H9 (cell line): ENCODE measurements around the gene AKAP17A. TPM values are rescaled to one million over a fixed set of nuclear protein-coding genes. Genes with fewer than 3 reads are reported as not detected.

Source experiments
- DNase-seq: peaks from one replicate; pipeline ENCODE4 v3.0.0-alpha.2; 2017
- H2AFZ ChIP-seq: one replicate; pipeline ENCODE4 v1.6.1; 2013; ENCODE audit warnings: mild to moderate bottlenecking, low read length, control low read depth, moderate library complexity
- H2AK5ac ChIP-seq: 2 replicates; pipeline ENCODE4 v1.6.1; 2013; ENCODE audit warnings: low read length, control low read depth, mixed read lengths; ENCODE audit not compliant: insufficient read length
- H2BK120ac ChIP-seq: one replicate; pipeline ENCODE4 v1.6.1; 2013; ENCODE audit warnings: low read depth, mild to moderate bottlenecking, low read length, control low read depth, inconsistent platforms; ENCODE audit not compliant: poor library complexity, severe bottlenecking
- H2BK12ac ChIP-seq: 2 replicates; pipeline ENCODE4 v1.6.1; 2013; ENCODE audit warnings: low read length, control low read depth, mixed read lengths, low read depth; ENCODE audit not compliant: insufficient read length
- H2BK15ac ChIP-seq: 2 replicates; pipeline ENCODE4 v1.6.1; 2013; ENCODE audit warnings: low read depth, low read length, control low read depth
- H2BK20ac ChIP-seq: one replicate; pipeline ENCODE4 v1.6.1; 2013; ENCODE audit warnings: low read depth, mild to moderate bottlenecking, low read length, control low read depth, inconsistent platforms; ENCODE audit not compliant: poor library complexity, severe bottlenecking
- H2BK5ac ChIP-seq: 2 replicates; pipeline ENCODE4 v1.6.1; 2013; ENCODE audit warnings: low read length, control low read depth, mixed read lengths; ENCODE audit not compliant: insufficient read length
- H3K14ac ChIP-seq: 2 replicates; pipeline ENCODE4 v1.6.1; 2013; ENCODE audit warnings: low read length, control low read depth; ENCODE audit not compliant: insufficient read depth
- H3K18ac ChIP-seq: 2 replicates; pipeline ENCODE4 v1.6.1; 2013; ENCODE audit warnings: low read depth, mild to moderate bottlenecking, mixed read lengths, low read length, control low read depth; ENCODE audit not compliant: insufficient read length
- H3K23ac ChIP-seq: 2 replicates; pipeline ENCODE4 v1.6.1; 2013; ENCODE audit warnings: low read length, control low read depth, mixed read lengths, low read depth; ENCODE audit not compliant: insufficient read length
- H3K23me2 ChIP-seq: 2 replicates; pipeline ENCODE4 v1.6.1; 2013; ENCODE audit warnings: low read depth, mild to moderate bottlenecking, mixed read lengths, low read length, control low read depth; ENCODE audit not compliant: insufficient read length, poor library complexity, severe bottlenecking
- H3K27ac ChIP-seq: 2 replicates; pipeline ENCODE4 v1.5.1; 2013; ENCODE audit warnings: low read length, control low read depth, mixed read lengths, low read depth; ENCODE audit not compliant: insufficient read length
- H3K27me3 ChIP-seq: 2 replicates; pipeline ENCODE4 v1.6.1; 2013; ENCODE audit warnings: low read length, control low read depth, inconsistent platforms; ENCODE audit not compliant: insufficient read depth
- H3K4ac ChIP-seq: 2 replicates; pipeline ENCODE4 v1.6.1; 2013; ENCODE audit warnings: low read depth, mild to moderate bottlenecking, control low read depth, inconsistent platforms, low read length, moderate library complexity
- H3K4me1 ChIP-seq: 2 replicates; pipeline ENCODE4 v1.6.1; 2013; ENCODE audit warnings: low read length, control low read depth, inconsistent platforms; ENCODE audit not compliant: insufficient read depth
- H3K4me2 ChIP-seq: 2 replicates; pipeline ENCODE4 v1.6.1; 2013; ENCODE audit warnings: low read length, control low read depth, mixed read lengths; ENCODE audit not compliant: insufficient read length, insufficient read depth
- H3K56ac ChIP-seq: 2 replicates; pipeline ENCODE4 v1.6.1; 2013; ENCODE audit warnings: low read depth, mild to moderate bottlenecking, mixed read lengths, low read length, control low read depth; ENCODE audit not compliant: insufficient read length
- H3K79me1 ChIP-seq: 2 replicates; pipeline ENCODE4 v1.6.1; 2013; ENCODE audit warnings: low read depth, mild to moderate bottlenecking, moderate library complexity, low read length, control low read depth, inconsistent platforms; ENCODE audit not compliant: insufficient read depth, poor library complexity, severe bottlenecking
- H3K79me2 ChIP-seq: 2 replicates; pipeline ENCODE4 v1.6.1; 2013; ENCODE audit warnings: low read length, control low read depth, inconsistent platforms; ENCODE audit not compliant: insufficient read depth
- H3K9ac ChIP-seq: 2 replicates; pipeline ENCODE4 v1.6.1; 2013; ENCODE audit warnings: low read length, control low read depth, mixed read lengths; ENCODE audit not compliant: insufficient read length; ENCODE audit errors: extremely low read depth
- H3K9me3 ChIP-seq: one replicate; pipeline ENCODE4 v1.6.1; 2013; ENCODE audit warnings: low read depth, low read length, inconsistent platforms; ENCODE audit not compliant: control insufficient read depth
- H3T11ph ChIP-seq: one replicate; pipeline ENCODE4 v1.6.1; 2013; ENCODE audit warnings: mild to moderate bottlenecking, low read length, control low read depth, inconsistent platforms
- H4K20me1 ChIP-seq: one replicate; pipeline ENCODE4 v1.6.1; 2013; ENCODE audit not compliant: control insufficient read depth, insufficient read length, insufficient read depth
- H4K5ac ChIP-seq: 2 replicates; pipeline ENCODE4 v1.6.1; 2013; ENCODE audit warnings: low read depth, mild to moderate bottlenecking, mixed read lengths, low read length, control low read depth; ENCODE audit not compliant: insufficient read length
- H4K8ac ChIP-seq: replicated peaks from 2 replicates; pipeline ENCODE4 v1.6.1; 2013; ENCODE audit warnings: low read length, control low read depth, mixed read lengths, low read depth; ENCODE audit not compliant: insufficient read length
- H4K91ac ChIP-seq: 2 replicates; pipeline ENCODE4 v1.6.1; 2013; ENCODE audit warnings: low read depth, mild to moderate bottlenecking, moderate library complexity, mixed read lengths, low read length, control low read depth; ENCODE audit not compliant: insufficient read length
- H3K27ac Mint-ChIP-seq, 3 experiments: 2 replicates in 2 of 3; 3 replicates in 1 of 3; pipeline ENCODE4 v1.8.0; 2020 to 2021; ENCODE audit warnings: mixed read lengths in 3 of 3, mild to moderate bottlenecking in 1 of 3, moderate library complexity in 1 of 3
- H3K27me3 Mint-ChIP-seq: 2 replicates; pipeline ENCODE4 v1.8.0; 2021; ENCODE audit warnings: low read depth, mild to moderate bottlenecking, moderate library complexity, mixed read lengths
- H3K36me3 Mint-ChIP-seq, 3 experiments: 2 replicates in 2 of 3; 3 replicates in 1 of 3; pipeline ENCODE4 v1.8.0; 2020 to 2021; ENCODE audit warnings: low read depth in 3 of 3, mixed read lengths in 3 of 3; ENCODE audit not compliant: insufficient read depth in 1 of 3
- H3K4me1 Mint-ChIP-seq, 2 experiments: 2 replicates each; pipeline ENCODE4 v1.8.0; 2020; ENCODE audit warnings: mixed read lengths in 2 of 2
- H3K4me3 Mint-ChIP-seq, 2 experiments: 2 replicates in 1 of 2; 3 replicates in 1 of 2; pipeline ENCODE4 v1.8.0; 2020 to 2021; ENCODE audit warnings: mild to moderate bottlenecking in 2 of 2, mixed read lengths in 2 of 2, moderate library complexity in 1 of 2
- H3K9me3 Mint-ChIP-seq, 2 experiments: 2 replicates in 1 of 2; 3 replicates in 1 of 2; pipeline ENCODE4 v1.8.0; 2020; ENCODE audit warnings: mild to moderate bottlenecking in 2 of 2, mixed read lengths in 2 of 2, moderate library complexity in 1 of 2
- CTCF ChIP-seq: fragments of 200-600 bp; sonication (generic); conservative IDR thresholded peaks from 3 replicates; pipeline ENCODE4 v1.8.0; 2021; ENCODE audit warnings: antibody characterized with exemption, mild to moderate bottlenecking
- WGBS: extraction: QIAGEN DNeasy Blood & Tissue Kit; methylation state at CpG from one replicate; pipeline ENCODE4 v1.1.7; 2013; ENCODE audit warnings: missing lambda C conversion rate, low lambda C conversion rate, mixed read lengths; ENCODE audit not compliant: insufficient read length; ENCODE audit errors: extremely low coverage; 5-methylcytosine and 5-hydroxymethylcytosine counted together
- total RNA-seq: library from RNA; stranded (reverse); gene quantifications from 2 replicates; pipeline ENCODE4 v1.2.1, GENCODE V29; 2021

The AKAP17A gene
- total RNA-seq, 1 experiment from 2014 or later: 39.7 TPM

GRCh38 chrX:1610736-1611135 is 19.3 kb downstream of the AKAP17A start:
- Histone ChIP-seq H3K79me2 (no peaks in the 10 kb centered on the region), H3K56ac (no peak overlapping the region), H4K8ac (no peak overlapping the region), H2AFZ (no peak overlapping the region), H3K9ac (no peak overlapping the region), H4K5ac (no peak overlapping the region), H3K79me1 (no peaks in the 10 kb centered on the region), H2BK20ac (no peak overlapping the region), H3K23ac (no peak overlapping the region), H2BK120ac (no peak overlapping the region), H3K23me2 (no peaks in the 10 kb centered on the region), H2AK5ac (no peak overlapping the region), H2BK5ac (no peak overlapping the region), H2BK12ac (no peak overlapping the region), H3K14ac (no peak overlapping the region), H2BK15ac (no peak overlapping the region), H3K4me1 (no peaks in the 10 kb centered on the region), H3K9me3 (no peaks in the 10 kb centered on the region), H3T11ph (no peak overlapping the region), H3K27ac (no peak overlapping the region), H3K27me3 (no peaks in the 10 kb centered on the region), H3K18ac (no peak overlapping the region), H3K4me2 (no peak overlapping the region), H3K4ac (no peak overlapping the region), H4K91ac (no peak overlapping the region), H4K20me1 (no peaks in the 10 kb centered on the region)
- DNase-seq: no peak
- Mint-ChIP-seq H3K9me3 (no peaks in the 10 kb centered on the region; a peak in 1 of 5 replicates), H3K36me3 (no peaks in the 10 kb centered on the region), H3K4me3 (no peak overlapping the region), H3K4me1 (peaks cover 8% of the 10 kb centered on the region in 2 experiments), H3K27me3 (peaks cover 4% of the 10 kb centered on the region), H3K27ac (peak overlapping the region in 2 of 3 experiments; percentile 49 to 53; a peak in 1 of 7 replicates)
- no peak for TF ChIP-seq CTCF
- no CpG with 5 or more reads among the region's 12 CpGs for WGBS
